GM18499 (cell line): ENCODE data around the gene MGAT4A.
A peak's percentile ranks its signal among the peaks of the same experiment; 100 is the strongest.

ENCODE experiments used
- ATAC-seq: cut with Tn5 transposase; IDR thresholded peaks from one replicate; pipeline ENCODE4 v1.9.1; 2021; ENCODE audit warnings: moderate number of reproducible peaks; ENCODE audit not compliant: insufficient read depth, unreplicated experiment

Gene MGAT4A

DNA sequence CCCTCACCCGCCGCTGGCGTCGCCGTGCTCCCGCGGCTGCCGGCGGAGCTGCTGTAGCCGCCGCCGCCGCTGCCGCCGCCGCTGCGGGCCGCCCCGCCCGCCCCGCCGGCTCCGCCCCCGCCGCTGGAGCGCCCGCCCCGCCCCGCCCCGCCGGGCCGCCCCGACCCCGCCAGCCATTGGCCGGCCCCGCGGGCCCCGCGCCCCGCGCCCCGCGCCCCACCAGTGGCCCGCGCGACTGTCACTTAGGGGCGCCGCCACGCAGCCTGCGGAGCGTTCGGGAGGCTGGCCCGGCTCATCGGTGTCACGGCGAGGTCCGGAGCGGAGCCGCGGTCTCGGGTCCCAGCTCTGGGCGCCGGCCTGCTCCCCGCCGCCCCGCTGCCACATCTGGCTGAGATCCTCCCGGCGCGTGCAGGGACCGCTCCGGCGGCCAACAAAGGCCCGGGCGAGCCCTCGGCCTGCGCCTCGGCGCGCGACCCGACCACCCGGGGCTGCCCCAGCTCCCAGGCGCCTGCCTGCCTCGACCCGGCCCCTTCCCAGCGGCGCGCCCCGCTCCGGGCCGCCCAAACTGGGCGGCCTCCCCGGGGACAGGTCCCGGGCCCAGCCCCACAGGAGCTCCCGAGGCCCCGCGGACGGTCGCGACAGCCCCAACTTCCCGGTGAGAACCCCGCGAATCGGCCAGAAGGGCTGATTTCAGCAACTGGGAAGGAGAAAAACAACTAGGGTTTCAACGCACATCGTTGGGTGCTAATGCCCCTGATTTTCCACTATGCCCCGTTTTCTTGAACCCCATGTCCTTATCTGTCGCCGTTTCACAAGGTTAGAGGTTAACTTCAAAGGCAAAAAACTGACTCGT, at the start of gene MGAT4A:
Gene MGAT4A, minus strand, starts transcription at position 92 of the 853 bp plus-strand sequence. CDS start 4,800 bp downstream, outside the sequence.
- peak; percentile 47 for ATAC-seq

DNA sequence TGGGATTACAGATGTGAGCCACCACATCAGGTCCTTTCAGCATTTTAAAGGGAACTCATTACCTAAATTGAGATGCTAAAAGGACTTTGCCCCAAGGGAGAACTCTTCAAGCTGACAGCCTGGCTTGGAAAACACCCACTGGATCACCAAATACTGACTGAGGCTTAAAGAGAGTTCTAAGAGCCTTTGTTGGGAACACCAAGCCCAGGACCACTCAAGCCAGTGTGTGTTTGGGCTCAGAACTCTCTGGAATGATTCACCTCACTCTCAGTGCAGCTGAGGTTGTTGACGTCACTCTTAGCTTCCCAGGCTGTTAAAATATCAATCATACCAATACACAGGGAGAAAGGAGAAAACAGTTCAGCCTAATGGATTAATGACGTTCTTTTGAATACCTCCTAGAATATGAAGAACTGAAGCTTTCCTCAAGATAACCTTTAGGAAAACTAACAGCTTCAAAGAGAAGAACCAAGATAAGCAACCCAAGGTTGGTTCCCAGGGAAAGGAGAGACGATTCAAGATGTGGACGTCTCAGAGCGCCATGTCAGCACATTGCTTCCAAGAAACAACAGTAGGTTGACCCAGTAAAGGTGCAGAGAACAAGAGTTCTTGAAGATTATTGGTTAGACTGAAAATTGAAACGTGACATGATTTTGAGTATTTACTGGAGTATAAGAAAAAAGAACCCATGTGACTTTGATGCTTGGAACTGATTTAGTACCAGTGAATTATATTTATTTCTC, 48.0 kb upstream of the MGAT4A start:
- no peak for ATAC-seq

DNA sequence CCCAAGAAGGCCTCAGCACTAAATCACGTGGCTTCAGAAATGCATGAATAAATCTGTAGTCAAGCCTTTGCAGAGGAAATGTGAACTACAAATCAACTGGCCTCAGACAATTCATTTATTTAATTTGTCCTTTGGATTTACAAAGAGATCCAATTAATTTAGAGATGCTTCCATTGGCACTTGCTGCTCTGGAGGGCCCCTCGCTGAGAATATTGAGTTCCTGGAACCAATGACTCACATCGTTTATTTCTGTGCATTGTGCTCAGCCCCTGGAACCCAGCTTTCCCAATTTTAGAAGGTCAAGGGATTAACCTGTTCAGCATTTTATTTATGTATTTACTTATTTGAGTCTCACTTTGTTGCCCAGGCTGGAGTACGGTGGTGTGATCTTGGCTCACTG, 47.2 kb upstream of the MGAT4A start:
- ATAC-seq: no peak

DNA sequence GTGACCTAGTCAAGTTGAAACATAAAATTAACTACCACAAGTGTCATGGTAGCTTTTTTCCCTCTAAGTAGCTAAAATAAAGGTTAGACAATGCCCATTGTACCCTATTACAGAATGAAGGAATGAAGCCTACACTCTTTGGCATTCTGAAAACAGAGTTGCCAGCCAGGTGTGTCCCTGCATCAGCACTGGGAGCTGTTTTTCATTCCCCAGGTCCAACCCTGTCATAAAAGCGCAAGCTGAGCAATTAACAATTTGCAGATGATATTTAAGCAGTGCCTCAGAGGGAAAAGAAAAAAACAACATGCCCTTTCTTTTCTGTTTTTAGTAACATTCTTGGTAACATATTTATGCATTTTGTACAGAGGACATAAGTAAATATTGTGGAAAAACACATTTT, 46.8 kb upstream of the MGAT4A start:
- ATAC-seq: no peak

DNA sequence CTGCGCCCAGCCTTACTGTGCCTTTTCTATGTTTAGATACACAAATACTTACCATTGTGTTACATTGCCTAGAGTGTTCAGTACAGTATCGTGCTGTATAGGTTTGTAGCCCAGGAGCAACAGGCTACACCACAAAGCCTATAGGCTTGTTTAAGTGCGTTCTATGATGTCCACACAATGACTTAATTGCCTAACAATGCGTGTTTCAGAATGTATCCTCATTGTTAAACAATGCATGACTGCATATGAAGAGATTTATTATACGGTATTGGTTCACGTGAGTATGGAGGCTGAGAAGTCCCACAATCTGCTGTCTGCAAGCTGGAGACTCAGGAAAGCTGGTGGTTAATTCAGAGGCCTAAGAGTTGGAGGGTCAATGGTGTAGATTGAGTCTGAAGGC, 46.1 kb upstream of the MGAT4A start:
- ATAC-seq: no peak

DNA sequence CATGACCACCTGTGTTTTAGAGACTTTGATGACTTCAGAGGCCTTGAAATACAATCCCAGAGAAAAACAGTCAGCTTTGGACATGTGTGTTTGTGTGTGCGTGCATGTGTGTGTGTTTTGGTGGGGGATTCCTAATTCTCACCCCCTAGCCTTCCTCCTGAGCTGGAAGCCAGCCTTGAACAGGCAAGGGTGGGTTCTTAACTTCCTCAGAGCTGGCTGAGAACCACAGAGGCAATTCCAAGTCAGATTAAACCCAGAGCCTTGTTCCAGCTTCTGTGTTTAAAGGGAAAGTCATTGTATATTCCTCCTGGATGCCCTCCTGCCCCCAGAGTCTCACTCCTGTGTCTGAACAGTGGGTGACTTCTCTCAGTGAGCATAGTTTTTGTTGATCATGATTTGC, 45.2 kb upstream of the MGAT4A start:
- ATAC-seq: no peak

DNA sequence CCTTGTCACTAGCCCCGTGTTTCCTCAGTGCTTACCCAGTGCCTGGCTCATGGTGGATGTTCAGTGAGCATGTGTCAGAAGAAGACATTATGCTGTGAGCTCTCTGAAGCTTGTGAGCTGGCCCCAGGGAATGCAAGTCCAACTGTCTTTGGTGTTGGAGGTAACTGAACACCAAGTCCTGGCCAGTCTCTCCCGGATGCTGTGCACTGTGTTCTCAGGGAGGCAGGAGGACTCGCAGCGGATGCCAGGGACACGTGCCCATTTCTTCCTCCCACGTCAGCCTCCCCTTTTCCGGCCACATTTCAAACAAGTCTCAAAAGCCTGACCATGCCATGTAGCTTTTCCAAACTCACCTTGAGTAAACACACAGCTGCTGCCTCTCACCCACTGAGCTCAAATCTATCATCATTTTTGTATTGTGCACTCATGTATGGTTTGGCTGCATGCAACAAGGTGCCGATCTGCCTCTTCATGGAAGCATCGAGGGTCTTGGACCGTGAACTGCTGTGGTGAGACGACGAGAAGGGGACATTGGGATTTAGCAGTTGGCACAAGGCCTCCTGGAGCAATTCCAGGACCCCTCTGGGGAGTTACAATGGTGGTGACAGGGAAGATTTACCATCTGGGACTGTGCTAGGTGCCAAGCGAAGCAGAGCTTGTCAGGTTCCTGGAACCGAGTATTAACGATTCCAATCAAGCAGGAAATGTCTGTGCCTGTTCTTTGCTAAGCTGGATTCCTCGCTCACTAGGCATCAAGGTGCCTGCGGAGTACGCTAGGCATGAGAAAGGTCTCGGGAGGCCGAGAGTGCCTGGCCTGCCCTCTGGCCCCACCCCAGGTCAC, 44.4 kb upstream of the MGAT4A start:
- ATAC-seq: no peak

DNA sequence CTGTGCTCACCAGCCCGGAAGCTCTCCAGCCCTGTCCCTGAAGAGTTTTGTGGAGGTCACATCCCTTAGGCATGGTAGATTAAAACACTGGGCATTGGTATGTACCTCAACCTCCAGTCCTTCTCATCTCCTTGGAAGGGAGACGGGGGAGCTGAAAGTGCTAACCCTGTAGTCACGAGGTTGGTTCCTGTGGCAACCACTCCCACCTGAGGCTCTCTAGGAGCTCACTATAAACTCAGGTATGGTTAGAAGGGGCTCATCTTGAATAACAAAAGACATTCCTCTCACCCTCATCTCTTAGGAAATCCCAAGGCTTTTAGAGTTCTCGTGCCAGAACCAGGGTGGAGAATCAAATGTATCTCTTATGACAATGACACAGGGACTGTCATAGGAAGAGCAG, 43.0 kb upstream of the MGAT4A start:
- ATAC-seq: no peak

DNA sequence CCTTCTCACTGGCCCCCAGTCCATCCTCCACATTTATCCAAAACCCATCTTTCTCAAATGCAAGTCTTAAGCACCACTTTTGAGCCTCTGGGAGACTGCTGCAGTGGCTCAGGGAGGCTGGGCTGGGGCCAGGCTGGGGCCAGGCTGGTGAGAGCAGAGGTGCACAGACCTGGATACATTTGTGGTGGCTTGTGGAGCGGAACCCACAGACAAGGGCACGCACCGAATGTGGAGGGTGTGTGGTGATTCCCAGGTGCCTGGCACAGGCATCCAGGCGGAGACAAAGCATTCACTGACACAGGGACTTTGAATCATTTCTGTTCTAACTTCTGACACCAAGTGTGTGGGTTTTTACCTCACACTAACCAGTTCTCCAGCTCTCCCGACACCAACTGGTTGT, 42.2 kb upstream of the MGAT4A start:
- no peak for ATAC-seq

DNA sequence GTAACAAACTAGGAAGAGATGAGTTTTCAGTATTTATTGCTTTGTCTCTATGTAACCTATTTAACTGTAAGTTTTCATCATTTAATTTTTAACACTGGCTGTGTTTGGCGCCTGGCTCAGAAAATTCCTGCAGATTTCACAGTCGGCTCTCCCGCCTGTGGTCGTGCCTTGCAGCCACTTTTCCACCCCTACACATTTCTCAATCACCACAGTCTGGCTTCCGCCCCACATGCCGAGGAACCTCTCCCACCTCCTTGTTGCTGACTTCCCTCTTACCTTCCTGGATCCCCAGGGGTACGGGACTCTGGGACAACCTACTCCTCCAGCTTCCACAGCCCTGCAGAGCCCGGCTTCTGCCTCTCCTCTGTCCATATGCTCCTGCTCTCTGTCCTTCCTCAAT, 41.6 kb upstream of the MGAT4A start:
- ATAC-seq: no peak

DNA sequence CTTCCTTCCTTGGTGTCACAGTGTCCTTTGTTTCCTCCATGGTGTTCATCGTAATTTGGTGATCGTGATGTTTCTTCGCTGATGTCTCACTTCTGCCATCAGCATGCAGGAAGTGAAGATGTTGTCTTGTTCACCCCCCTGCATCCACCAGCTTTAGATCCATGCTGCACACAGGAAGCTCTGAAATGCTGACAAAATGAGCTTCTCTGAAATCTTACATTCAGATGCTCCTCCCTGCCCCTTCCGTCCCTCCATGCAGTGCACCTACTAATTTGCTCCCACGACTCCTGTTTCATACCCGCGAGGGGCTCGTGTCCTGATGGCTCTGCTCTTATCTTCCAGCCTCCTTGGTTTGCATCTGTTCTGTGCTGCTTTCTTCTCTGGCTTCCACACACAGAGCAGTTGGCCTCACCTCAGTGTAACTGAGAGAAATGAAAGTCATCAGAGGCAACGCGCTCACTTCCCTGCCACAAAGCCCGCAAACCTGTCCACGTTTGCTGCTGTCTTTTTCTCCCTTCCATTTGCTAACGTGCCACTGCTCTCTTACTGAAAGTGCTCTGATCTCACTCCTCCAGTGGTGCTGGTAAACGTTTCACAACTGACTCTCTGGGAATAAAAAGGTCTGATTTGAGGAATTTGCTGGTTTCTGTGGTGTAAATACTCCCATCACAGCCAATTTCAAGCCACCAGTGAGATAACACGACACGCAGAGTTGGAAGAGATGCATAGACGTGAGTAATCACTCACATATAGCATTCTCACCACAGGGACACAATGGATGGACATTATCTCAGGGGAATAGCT, 41.0 kb upstream of the MGAT4A start:
- no peak for ATAC-seq

DNA sequence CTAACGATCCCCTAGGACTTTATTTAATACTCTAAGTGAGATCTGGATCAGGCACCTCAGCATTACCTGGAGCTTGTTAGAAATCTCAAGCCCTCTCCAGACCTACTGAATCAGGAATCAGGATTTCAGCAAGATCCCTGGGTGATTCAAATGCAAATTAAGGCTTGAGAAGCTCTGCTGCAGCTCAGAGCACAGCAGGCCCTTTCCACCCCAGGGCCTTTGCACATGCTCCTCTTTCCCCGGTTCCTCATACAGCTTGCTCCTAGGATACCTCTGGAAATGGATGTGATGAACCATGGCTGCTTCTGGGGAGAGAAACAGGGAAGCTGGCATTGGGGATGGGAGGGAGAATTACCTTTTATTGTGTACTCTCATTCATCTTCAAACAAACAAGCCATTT, 40.3 kb upstream of the MGAT4A start:
- no peak for ATAC-seq

DNA sequence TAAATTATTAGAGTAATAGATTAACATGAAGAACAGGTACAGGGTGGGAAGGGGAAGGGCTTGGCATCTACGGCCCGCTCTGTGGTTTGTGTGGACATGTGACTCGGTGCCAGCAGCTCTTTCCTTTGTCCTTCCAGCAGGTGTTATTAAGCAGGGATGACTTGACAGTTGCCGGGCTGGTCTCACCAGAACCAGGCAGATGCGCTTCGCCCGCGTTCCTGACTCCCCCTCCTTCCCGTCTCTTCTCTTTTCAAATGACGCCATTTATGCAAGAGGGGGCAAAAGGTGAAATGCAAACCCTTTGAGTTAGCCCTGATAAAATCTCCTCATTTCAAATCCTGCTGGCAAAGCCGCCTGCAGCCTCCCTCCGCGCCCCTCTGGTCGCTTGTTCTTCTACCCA, 38.9 kb upstream of the MGAT4A start:
- ATAC-seq: no peak

DNA sequence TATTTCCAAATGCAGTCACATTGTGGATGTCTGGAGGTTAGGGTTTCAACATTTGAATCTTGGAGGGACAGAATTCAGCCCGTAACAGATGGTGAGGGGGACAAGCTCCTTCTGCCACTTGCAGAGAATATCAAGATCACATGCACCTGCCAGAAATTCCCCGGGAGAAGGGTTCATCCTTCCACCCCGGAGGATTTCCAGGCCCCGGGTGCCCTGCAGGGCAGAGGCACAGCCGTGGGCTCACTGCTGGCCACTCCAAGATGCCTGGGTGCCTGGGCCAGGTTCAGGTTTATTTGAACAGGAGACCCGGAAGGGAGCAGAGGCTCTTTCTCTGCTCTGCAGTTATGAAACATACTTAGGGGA, 38.2 kb upstream of the MGAT4A start:
- no peak for ATAC-seq

DNA sequence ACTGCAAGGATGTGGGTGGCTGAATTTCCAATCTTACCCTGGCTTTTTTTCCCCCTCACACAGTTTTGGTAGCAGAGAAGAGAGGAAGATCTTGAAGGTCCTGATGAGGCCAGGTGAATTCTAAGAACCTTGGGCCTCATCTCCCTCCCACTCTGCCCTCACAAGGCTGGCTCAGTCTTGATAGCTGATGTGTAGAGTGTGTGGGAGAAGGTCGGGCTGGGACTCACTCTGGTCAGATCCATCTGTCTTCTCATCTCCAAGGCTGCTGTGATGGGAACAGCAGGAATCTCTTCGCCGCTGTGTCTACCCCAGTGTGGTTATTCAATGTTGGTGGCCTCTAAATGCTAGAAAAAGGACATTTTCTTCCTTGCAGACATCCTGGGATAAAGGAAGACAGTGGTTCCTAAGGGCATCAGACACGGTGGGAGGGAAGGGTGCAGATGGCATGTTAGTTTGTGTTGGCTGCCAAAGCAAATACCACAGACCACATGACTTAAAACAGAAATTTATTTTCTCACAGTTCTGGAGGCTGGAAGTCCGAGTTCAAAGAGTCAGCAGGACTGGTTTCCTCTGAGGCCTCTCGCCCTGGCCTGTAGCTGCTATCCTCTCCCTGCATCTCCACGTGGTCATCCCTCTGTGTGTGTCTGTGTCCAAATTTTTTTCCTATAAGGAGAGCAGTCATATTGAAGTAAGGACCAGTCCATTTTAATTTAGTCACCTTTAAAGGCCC, 37.6 kb upstream of the MGAT4A start:
- ATAC-seq: no peak

DNA sequence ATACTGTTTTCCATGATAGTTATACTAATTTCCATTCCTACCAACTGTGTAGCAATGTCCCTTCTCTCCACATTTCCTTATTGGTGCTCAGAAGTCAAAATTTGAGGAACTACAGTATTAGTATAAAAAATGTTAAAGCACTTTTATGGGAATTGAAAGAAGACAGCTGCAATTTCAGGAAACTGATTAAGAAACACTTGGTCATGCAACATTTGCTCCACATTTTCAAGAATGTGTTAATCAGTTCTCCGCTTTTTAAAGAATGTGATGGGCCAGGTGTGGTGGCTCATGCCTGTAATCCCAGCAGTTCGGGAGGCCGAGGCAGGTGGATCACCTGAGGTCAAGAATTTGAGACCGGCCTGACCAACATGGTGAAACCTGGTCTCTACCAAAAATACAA, 33.6 kb upstream of the MGAT4A start:
- no peak for ATAC-seq

DNA sequence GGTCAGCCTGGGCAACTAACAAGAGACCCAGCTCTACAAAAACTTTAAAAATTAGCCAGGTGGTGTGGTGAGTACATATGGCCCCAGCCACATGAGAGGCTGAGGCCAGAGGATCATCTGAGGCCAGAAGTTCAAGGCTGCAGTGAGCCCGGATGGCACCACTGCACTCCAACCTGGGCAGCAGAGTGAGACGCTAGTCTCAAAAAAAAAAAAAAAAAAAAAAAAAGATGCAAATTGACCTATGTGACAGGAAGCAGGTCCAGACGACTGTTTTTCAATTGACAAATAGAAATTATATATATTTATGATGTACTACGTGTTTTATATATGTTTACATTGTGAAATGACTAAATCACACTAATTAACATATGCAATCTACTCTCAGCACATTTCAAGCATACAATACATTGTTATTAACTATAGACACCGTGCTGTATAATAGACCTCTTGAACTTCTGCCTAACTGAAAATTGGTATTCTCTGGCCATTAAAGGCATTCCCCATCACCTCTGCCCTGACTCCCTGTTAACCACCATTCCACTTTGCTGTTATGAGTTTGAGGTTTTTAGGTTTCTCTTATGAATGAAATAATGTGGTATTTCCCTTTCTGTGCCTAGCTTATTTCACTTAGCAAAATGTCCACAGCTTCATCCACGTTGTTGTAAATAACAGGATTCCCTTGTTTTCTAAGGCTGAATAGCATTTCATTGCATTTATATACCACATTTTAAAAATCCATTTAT, 32.4 kb upstream of the MGAT4A start:
- ATAC-seq: no peak

DNA sequence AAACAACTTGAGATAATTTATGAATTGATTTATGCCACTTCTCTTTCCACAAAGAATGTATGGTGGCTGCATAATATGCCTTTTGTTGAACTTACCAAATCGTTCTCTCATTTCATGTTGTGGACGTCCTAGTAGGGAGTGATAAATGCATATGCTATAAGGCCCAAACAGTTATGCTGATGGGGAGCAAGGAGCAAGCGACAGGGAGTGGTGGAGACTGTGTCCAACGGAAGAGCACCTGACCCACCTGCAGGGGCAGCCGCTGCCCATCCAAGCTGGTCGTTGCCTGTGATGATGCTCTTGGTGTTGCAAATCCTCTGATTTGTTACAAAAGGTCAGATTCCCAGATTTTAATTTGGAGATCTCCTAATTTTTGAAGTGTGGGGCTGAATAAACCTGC, 31.0 kb upstream of the MGAT4A start:
- ATAC-seq: no peak

DNA sequence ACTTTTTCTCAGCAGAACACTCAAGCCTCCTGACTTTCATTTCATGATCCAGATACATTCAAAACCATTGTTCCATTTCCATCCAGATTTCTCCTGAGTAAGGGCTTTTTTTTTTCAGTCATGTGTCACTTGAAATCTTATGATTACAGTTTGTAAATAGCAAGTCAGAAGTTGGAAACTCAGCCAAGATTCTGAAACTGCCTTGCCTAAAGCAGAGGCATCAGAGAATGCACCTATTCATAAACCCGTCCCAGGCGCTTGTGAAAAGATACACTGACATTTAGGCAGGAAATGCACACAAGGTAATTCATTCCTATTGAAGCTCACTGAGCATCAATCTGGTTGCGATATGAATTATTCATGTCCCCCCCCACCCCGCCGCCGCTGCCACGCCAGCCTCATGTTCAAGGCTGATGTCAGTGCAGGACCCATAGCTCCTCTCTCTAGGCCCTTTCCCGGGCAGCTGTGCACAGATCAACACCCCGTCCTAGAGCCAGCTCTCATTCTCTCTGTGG, 30.4 kb upstream of the MGAT4A start:
- ATAC-seq: no peak
